Ascending aorta (tissue), 2 donors: Measurements from ENCODE around the gene NRXN2. TPM values are rescaled to one million over a fixed set of nuclear protein-coding genes. Genes with fewer than 3 reads are reported as not detected.

Source experiments
- DNase-seq, 2 donors: peaks; one replicate each; pipeline ENCODE4 v3.0.0-alpha.2; 2019; ENCODE audit warnings: low spot score in 2 of 2
- H3K27ac ChIP-seq, 2 donors: fragments of 200-600 bp; sonication (generic); one replicate each; pipeline ENCODE4 v1.5.1; 2016 to 2017; ENCODE audit warnings: mild to moderate bottlenecking in 1 of 2
- H3K27me3 ChIP-seq: fragments of 200-600 bp; sonication (generic); one replicate; pipeline ENCODE4 v1.5.1; 2017
- H3K36me3 ChIP-seq, 2 donors: fragments of 200-600 bp; sonication (generic); one replicate each; pipeline ENCODE4 v1.5.1; 2016
- H3K4me1 ChIP-seq, 2 donors: fragments of 200-600 bp; sonication (generic); one replicate each; pipeline ENCODE4 v1.5.1; 2016 to 2017; ENCODE audit warnings: mild to moderate bottlenecking in 1 of 2
- H3K4me3 ChIP-seq, 2 donors: fragments of 200-600 bp; sonication (generic); one replicate each; pipeline ENCODE4 v1.5.1; 2016 to 2017; ENCODE audit warnings: mild to moderate bottlenecking in 1 of 2
- H3K9me3 ChIP-seq, 2 donors: fragments of 200-600 bp; sonication (generic); one replicate each; pipeline ENCODE4 v1.5.1; 2016
- CTCF ChIP-seq, 3 experiments: fragments of 200-600 bp in 2 of 3; fragments of 450-650 bp in 1 of 3; sonication (generic) in 2 of 3; IDR thresholded peaks; one replicate each; pipeline ENCODE4 v1.5.1; 2016 to 2019; ENCODE audit warnings: antibody characterized with exemption in 3 of 3, mild to moderate bottlenecking in 1 of 3, moderate library complexity in 1 of 3
- intact Hi-C: fragments of 100-400 bp; cut with DNase I; formaldehyde crosslinking; loops from one replicate; pipeline ENCODE4 v1.15.1; 2023
- total RNA-seq: library from RNA; depleted of rRNA; stranded (reverse); fragments of >200 nt; gene quantifications from one replicate; pipeline ENCODE4 v1.1.0, GENCODE V29; 2016

NRXN2 gene
- total RNA-seq, 1 donor from 2014 or later, result 26.0 TPM

GRCh38 chr11:64691543-64691942 lies 31.5 kb downstream of the NRXN2 start:
- Histone ChIP-seq H3K4me3 (no peak overlapping the region), H3K4me1 (peaks cover 18 to 22% of the 10 kb centered on the region in 2 donors), H3K36me3 (no peaks in the 10 kb centered on the region), H3K9me3 (no peaks in the 10 kb centered on the region), H3K27me3 (no peaks in the 10 kb centered on the region), H3K27ac (no peak overlapping the region)
- DNase-seq, result no peak
- intact Hi-C loops, result no loop called here
- no peak for TF ChIP-seq CTCF (IDR thresholded peaks at IDR 0.05)

- intact Hi-C loops, result no loop called here
- Histone ChIP-seq H3K27me3 (no peaks in the 10 kb centered on the region), H3K4me3 (no peak overlapping the region), H3K4me1 (peaks cover 20 to 24% of the 10 kb centered on the region in 2 donors), H3K27ac (no peak overlapping the region), H3K9me3 (no peaks in the 10 kb centered on the region), H3K36me3 (no peaks in the 10 kb centered on the region)
- DNase-seq, result no peak
- TF ChIP-seq CTCF (IDR thresholded peaks at IDR 0.05), result no peak
These were observed 32.8 kb downstream of the NRXN2 start for GRCh38 chr11:64690235-64690634.

GRCh38 chr11:64688534-64688982 lies 34.4 kb downstream of the NRXN2 start:
- no peaks in the 10 kb centered on the region for H3K36me3 ChIP-seq
- H3K9me3 ChIP-seq, result no peaks in the 10 kb centered on the region
- peak; percentile 39 to 93 for DNase-seq
- H3K4me3 ChIP-seq, result peak overlapping the region; percentile 28 to 62
- TF ChIP-seq CTCF (IDR thresholded peaks at IDR 0.05), result peak; percentile 88 to 92 (median 91)
- intact Hi-C loops, result loop anchor here (1.0 to 5.0 kb wide), 3 partner anchors 27 to 36 kb away; partner anchors contain the start of gene NRXN2
- H3K4me1 ChIP-seq, result peaks cover 20 to 24% of the 10 kb centered on the region in 2 donors
- no peaks in the 10 kb centered on the region for H3K27me3 ChIP-seq
- peak overlapping the region; percentile 78 to 89 for H3K27ac ChIP-seq

- Histone ChIP-seq H3K36me3 (no peaks in the 10 kb centered on the region), H3K4me1 (peaks cover 20 to 24% of the 10 kb centered on the region in 2 donors), H3K9me3 (no peaks in the 10 kb centered on the region), H3K27ac (peak overlapping the region; percentile 78 to 89), H3K4me3 (peak overlapping the region in 1 of 2 donors; percentile 62), H3K27me3 (no peaks in the 10 kb centered on the region)
- no peak for TF ChIP-seq CTCF (IDR thresholded peaks at IDR 0.05)
- intact Hi-C loops, result loop anchor here (1.0 to 5.0 kb wide), 4 partner anchors 13 to 36 kb away; partner anchors contain the start of gene NRXN2
- no peak for DNase-seq
These were observed 35.1 kb downstream of the NRXN2 start for GRCh38 chr11:64687643-64688533.

- Histone ChIP-seq H3K9me3 (no peaks in the 10 kb centered on the region), H3K36me3 (no peaks in the 10 kb centered on the region), H3K27ac (peak overlapping the region; percentile 78 to 89), H3K27me3 (no peaks in the 10 kb centered on the region), H3K4me1 (peaks cover 20 to 24% of the 10 kb centered on the region in 2 donors), H3K4me3 (no peak overlapping the region)
- intact Hi-C loops, result loop anchor here (1.0 to 5.0 kb wide), 2 partner anchors 12 to 35 kb away; no protein-coding TSS in a partner anchor
- DNase-seq, result peak; percentile 42 to 84
- TF ChIP-seq CTCF (IDR thresholded peaks at IDR 0.05), result peak; percentile 8 to 23 (median 14)
These were observed 35.8 kb downstream of the NRXN2 start for GRCh38 chr11:64687204-64687603.
